ENCODE measurements around the gene HOXA3.
A peak's percentile ranks its signal among the peaks of the same experiment; 100 is the strongest.

The HOXA3 gene

GRCh38 chr7:27124096-27124901, 28.1 kb downstream of the HOXA3 start:
- H3K27ac ChIP-seq (ENCODE audit: poor library complexity, severe bottlenecking) = no peak overlapping the region
- H3K36me3 ChIP-seq (ENCODE audit: low read depth) = no peaks in the 10 kb centered on the region
- no peak for TF ChIP-seq CTCF (IDR thresholded peaks at IDR 0.05; ENCODE audit: poor library complexity, severe bottlenecking)
- H3K4me1 ChIP-seq (ENCODE audit: insufficient read depth, poor library complexity, severe bottlenecking) = no peaks in the 10 kb centered on the region
- no peaks in the 10 kb centered on the region for H3K27me3 ChIP-seq (ENCODE audit: insufficient read depth, poor library complexity, severe bottlenecking)
- ATAC-seq (ENCODE audit: low read depth) (no peak), DNase-seq (ENCODE audit: low spot score) (peak; percentile 51)
- H3K9me3 ChIP-seq (ENCODE audit: severe bottlenecking) = no peaks in the 10 kb centered on the region
- H3K4me3 ChIP-seq (ENCODE audit: severe bottlenecking) = no peak overlapping the region

- no peak for TF ChIP-seq CTCF (IDR thresholded peaks at IDR 0.05; ENCODE audit: poor library complexity, severe bottlenecking)
- Histone ChIP-seq H3K4me1 (ENCODE audit: insufficient read depth, poor library complexity, severe bottlenecking) (no peaks in the 10 kb centered on the region), H3K4me3 (ENCODE audit: severe bottlenecking) (no peak overlapping the region), H3K9me3 (ENCODE audit: severe bottlenecking) (no peaks in the 10 kb centered on the region), H3K27ac (ENCODE audit: poor library complexity, severe bottlenecking) (no peak overlapping the region), H3K27me3 (ENCODE audit: insufficient read depth, poor library complexity, severe bottlenecking) (no peaks in the 10 kb centered on the region), H3K36me3 (ENCODE audit: low read depth) (no peaks in the 10 kb centered on the region)
- ATAC-seq (ENCODE audit: low read depth) (no peak), DNase-seq (ENCODE audit: low spot score) (peak; percentile 45)
These were observed 28.8 kb downstream of the HOXA3 start for GRCh38 chr7:27123477-27124053.

- H3K4me3 ChIP-seq (ENCODE audit: severe bottlenecking) = no peak overlapping the region
- no peaks in the 10 kb centered on the region for H3K9me3 ChIP-seq (ENCODE audit: severe bottlenecking)
- H3K36me3 ChIP-seq (ENCODE audit: low read depth) = no peaks in the 10 kb centered on the region
- no peaks in the 10 kb centered on the region for H3K4me1 ChIP-seq (ENCODE audit: insufficient read depth, poor library complexity, severe bottlenecking)
- H3K27ac ChIP-seq (ENCODE audit: poor library complexity, severe bottlenecking) = no peak overlapping the region
- no peaks in the 10 kb centered on the region for H3K27me3 ChIP-seq (ENCODE audit: insufficient read depth, poor library complexity, severe bottlenecking)
- ATAC-seq (ENCODE audit: low read depth) = no peak
- peak; percentile 47 for DNase-seq (ENCODE audit: low spot score)
- TF ChIP-seq CTCF (IDR thresholded peaks at IDR 0.05; ENCODE audit: poor library complexity, severe bottlenecking) = no peak
These were observed 29.3 kb downstream of the HOXA3 start for GRCh38 chr7:27123007-27123476.

GRCh38 chr7:27122077-27122910, 30.1 kb downstream of the HOXA3 start:
- no peak overlapping the region for H3K27ac ChIP-seq (ENCODE audit: poor library complexity, severe bottlenecking)
- DNase-seq (ENCODE audit: low spot score) = peak; percentile 33
- H3K4me3 ChIP-seq (ENCODE audit: severe bottlenecking) = no peak overlapping the region
- no peaks in the 10 kb centered on the region for H3K36me3 ChIP-seq (ENCODE audit: low read depth)
- no peak for ATAC-seq (ENCODE audit: low read depth)
- no peaks in the 10 kb centered on the region for H3K9me3 ChIP-seq (ENCODE audit: severe bottlenecking)
- H3K4me1 ChIP-seq (ENCODE audit: insufficient read depth, poor library complexity, severe bottlenecking) = no peaks in the 10 kb centered on the region
- TF ChIP-seq CTCF (IDR thresholded peaks at IDR 0.05; ENCODE audit: poor library complexity, severe bottlenecking) = no peak
- H3K27me3 ChIP-seq (ENCODE audit: insufficient read depth, poor library complexity, severe bottlenecking) = no peaks in the 10 kb centered on the region

Measured in RWPE2 (cell line).